ENCODE results near the gene TRIM27. TPM values are rescaled to one million over a fixed set of nuclear protein-coding genes. Genes with fewer than 3 reads are reported as not detected.

Gene TRIM27
- total RNA-seq, 2 experiments from 2014 or later, result 11.5 to 13.2 TPM

DNA sequence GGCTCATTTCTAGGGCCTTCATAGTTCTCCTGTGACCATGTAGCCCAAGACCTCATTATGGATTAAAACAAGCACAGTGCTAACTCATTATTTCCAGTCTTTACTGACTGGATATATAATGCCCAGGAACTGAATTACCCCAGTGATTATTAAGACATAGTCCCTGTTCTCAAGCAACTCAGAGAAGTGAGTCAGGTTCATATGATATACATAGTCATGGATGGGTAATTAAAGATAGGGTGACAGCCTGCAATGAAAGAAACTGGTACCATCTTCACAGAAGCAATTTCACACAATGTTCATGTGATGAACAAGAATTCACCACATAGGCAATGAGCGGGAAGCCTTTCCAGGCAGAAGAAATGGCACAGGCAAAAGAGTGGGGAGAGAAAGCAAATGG, 3.5 kb downstream of the TRIM27 start:
- CTCF ChIA-PET, result no interaction called here
- peak overlapping the region; percentile 1 for H3K27ac Mint-ChIP-seq
- DNase-seq, result no peak
- no peak for ATAC-seq (ENCODE audit: poor library complexity)
- intact Hi-C loops (cut with DNase I, micrococcal nuclease), result loop anchor here in 1 of 2 experiments (5.0 kb wide), 1 partner anchor 83 kb away; no protein-coding TSS in a partner anchor
- H3K9me3 Mint-ChIP-seq, result no peaks in the 10 kb centered on the region
- H3K27me3 ChIP-seq (ENCODE audit: control insufficient read depth in 1 of 2, insufficient read depth in 2 of 2, low read length in 2 of 2), result no peaks in the 10 kb centered on the region
- H3K9me3 ChIP-seq (ENCODE audit: control insufficient read depth in 1 of 2, insufficient read depth in 1 of 2, low read length in 2 of 2), result no peaks in the 10 kb centered on the region
- H3K4me3 Mint-ChIP-seq, result peak overlapping the region; percentile 58
- H3K27ac ChIP-seq (ENCODE audit: low read depth in 1 of 2, low read length in 2 of 2), result no peak overlapping the region
- TF ChIP-seq, protein P1, sequence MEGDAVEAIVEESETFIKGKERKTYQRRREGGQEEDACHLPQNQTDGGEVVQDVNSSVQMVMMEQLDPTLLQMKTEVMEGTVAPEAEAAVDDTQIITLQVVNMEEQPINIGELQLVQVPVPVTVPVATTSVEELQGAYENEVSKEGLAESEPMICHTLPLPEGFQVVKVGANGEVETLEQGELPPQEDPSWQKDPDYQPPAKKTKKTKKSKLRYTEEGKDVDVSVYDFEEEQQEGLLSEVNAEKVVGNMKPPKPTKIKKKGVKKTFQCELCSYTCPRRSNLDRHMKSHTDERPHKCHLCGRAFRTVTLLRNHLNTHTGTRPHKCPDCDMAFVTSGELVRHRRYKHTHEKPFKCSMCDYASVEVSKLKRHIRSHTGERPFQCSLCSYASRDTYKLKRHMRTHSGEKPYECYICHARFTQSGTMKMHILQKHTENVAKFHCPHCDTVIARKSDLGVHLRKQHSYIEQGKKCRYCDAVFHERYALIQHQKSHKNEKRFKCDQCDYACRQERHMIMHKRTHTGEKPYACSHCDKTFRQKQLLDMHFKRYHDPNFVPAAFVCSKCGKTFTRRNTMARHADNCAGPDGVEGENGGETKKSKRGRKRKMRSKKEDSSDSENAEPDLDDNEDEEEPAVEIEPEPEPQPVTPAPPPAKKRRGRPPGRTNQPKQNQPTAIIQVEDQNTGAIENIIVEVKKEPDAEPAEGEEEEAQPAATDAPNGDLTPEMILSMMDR (IDR thresholded peaks at IDR 0.05), result no peak
- H3K4me1 ChIP-seq (ENCODE audit: insufficient read depth, low read length), result peaks cover 44% of the 10 kb centered on the region
- no peak overlapping the region for H3K4me3 ChIP-seq (ENCODE audit: low read length)
- POLR2A ChIA-PET, result no interaction called here
- H3K4me1 Mint-ChIP-seq (ENCODE audit: low read depth), result peaks cover 52% of the 10 kb centered on the region
- peaks cover 69% of the 10 kb centered on the region for H3K36me3 Mint-ChIP-seq (ENCODE audit: low read depth)
- H3K36me3 ChIP-seq (ENCODE audit: insufficient read depth, low read length), result peaks cover 59% of the 10 kb centered on the region
- no peaks in the 10 kb centered on the region for H3K27me3 Mint-ChIP-seq

DNA sequence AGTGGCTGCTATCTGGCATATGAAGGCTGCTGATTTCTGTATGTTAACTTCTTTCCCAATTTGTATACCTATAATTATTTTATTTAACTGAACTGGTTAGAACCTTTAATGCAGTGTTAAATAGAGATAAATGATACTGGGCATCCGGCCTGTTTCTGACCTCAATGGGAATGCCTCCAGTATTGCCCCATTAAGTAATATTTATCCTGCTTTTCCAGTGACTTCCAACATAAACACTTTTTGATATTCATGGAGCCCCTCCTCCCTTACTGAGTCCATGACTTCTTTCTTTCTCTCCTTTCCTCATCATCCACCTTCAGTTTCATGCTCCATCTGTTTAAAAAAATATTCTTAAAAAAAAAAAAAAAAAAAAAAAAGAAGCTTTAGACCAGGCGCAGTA, 8.8 kb downstream of the TRIM27 start:
- intact Hi-C loops (cut with DNase I, micrococcal nuclease), result no loop called here
- no peaks in the 10 kb centered on the region for H3K27me3 ChIP-seq (ENCODE audit: control insufficient read depth in 1 of 2, insufficient read depth in 2 of 2, low read length in 2 of 2)
- ChIA-PET CTCF (no interaction called here), POLR2A (interaction anchor here (1.8 kb wide), 1 partner anchor 8 kb away, joined by 7 read pairs; no protein-coding TSS in a partner anchor)
- Mint-ChIP-seq H3K4me3 (no peak overlapping the region), H3K9me3 (no peaks in the 10 kb centered on the region), H3K27ac (no peak overlapping the region), H3K4me1 (ENCODE audit: low read depth) (peaks cover 18% of the 10 kb centered on the region), H3K36me3 (ENCODE audit: low read depth) (peaks cover 80% of the 10 kb centered on the region), H3K27me3 (no peaks in the 10 kb centered on the region)
- ATAC-seq (ENCODE audit: poor library complexity) (no peak), DNase-seq (no peak)
- no peaks in the 10 kb centered on the region for H3K9me3 ChIP-seq (ENCODE audit: control insufficient read depth in 1 of 2, insufficient read depth in 1 of 2, low read length in 2 of 2)
- peaks cover 10% of the 10 kb centered on the region for H3K4me1 ChIP-seq (ENCODE audit: insufficient read depth, low read length)
- H3K27ac ChIP-seq (ENCODE audit: low read depth in 1 of 2, low read length in 2 of 2), result no peak overlapping the region
- peaks cover 83% of the 10 kb centered on the region for H3K36me3 ChIP-seq (ENCODE audit: insufficient read depth, low read length)
- TF ChIP-seq, protein P1 (IDR thresholded peaks at IDR 0.05), result no peak
- no peak overlapping the region for H3K4me3 ChIP-seq (ENCODE audit: low read length)

DNA sequence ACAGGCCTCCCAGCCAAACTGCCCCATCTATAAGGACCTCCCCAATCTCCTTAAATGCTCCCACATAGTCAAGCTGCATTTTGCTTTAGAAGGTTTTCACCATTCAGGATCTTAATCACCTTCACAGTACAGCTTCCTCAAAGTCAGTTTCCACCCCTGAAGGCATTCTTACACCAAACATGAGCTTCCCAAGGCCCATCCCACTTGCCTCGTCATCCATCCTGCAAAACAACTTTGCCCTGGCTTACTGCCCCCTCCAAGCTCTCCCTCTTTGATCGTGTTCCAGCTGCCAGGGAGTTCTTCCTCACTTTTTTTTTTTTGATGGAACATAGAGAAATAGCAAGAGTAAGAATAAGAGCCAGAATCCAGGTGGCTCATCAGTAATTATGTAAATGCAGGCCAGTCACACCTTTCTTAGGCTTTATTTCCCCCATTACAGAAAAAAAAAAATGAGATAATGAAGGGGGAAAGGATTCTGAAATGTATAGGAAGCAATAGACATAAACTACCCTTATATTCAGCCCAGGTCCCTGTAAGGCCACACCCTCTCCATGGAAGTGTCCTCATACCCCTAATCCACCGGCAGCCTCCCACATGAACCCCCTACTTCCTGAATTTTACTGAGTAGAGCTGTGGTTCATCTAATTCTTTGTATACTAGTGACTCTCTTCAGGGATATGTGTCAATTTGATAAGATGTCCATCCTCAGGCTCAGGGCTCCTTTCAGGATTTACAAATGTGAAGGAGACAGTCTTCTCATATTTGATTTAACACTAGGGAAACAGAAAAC, 12.7 kb downstream of the TRIM27 start:
- Mint-ChIP-seq H3K9me3 (no peaks in the 10 kb centered on the region), H3K36me3 (ENCODE audit: low read depth) (peaks cover 85% of the 10 kb centered on the region), H3K4me3 (no peak overlapping the region), H3K4me1 (ENCODE audit: low read depth) (no peaks in the 10 kb centered on the region), H3K27ac (no peak overlapping the region), H3K27me3 (no peaks in the 10 kb centered on the region)
- TF ChIP-seq, protein P1 (IDR thresholded peaks at IDR 0.05), result no peak
- ChIA-PET POLR2A (interaction anchor here (0.8 to 2.4 kb wide), 3 partner anchors 11 to 71 kb away, joined by 5 to 9 read pairs (median 5); partner anchors contain the start of gene TRIM27), CTCF (interaction anchor here (1.2 kb wide), 1 partner anchor 11 kb away, joined by 4 read pairs; no protein-coding TSS in a partner anchor)
- Histone ChIP-seq H3K36me3 (ENCODE audit: insufficient read depth, low read length) (peaks cover 83% of the 10 kb centered on the region), H3K4me1 (ENCODE audit: insufficient read depth, low read length) (no peaks in the 10 kb centered on the region), H3K27ac (ENCODE audit: low read depth in 1 of 2, low read length in 2 of 2) (no peak overlapping the region), H3K4me3 (ENCODE audit: low read length) (no peak overlapping the region), H3K9me3 (ENCODE audit: control insufficient read depth in 1 of 2, insufficient read depth in 1 of 2, low read length in 2 of 2) (no peaks in the 10 kb centered on the region), H3K27me3 (ENCODE audit: control insufficient read depth in 1 of 2, insufficient read depth in 2 of 2, low read length in 2 of 2) (no peaks in the 10 kb centered on the region)
- no peak for ATAC-seq (ENCODE audit: poor library complexity)
- intact Hi-C loops (cut with DNase I, micrococcal nuclease), result no loop called here
- DNase-seq, result no peak

Data from CD4-positive, alpha-beta T cell (primary cell).